ENCODE measurements around the gene SCUBE3.

GRCh38 chr6:35300848-35301247 lies 87.1 kb downstream of the SCUBE3 start:
- TF ChIP-seq CTCF (conservative IDR thresholded peaks at IDR 0.05; ENCODE audit: low read depth in 2 of 2), result no peak
- TF ChIP-seq POLR2AphosphoS5 (IDR thresholded peaks at IDR 0.05; ENCODE audit: low read depth), result no peak
- TF ChIP-seq EZH2 (IDR thresholded peaks at IDR 0.05; ENCODE audit: low read depth, unreplicated experiment), result no peak
- TF ChIP-seq CREB1 (CRISPR knock-in tag; IDR thresholded peaks at IDR 0.05; ENCODE audit: low read depth), result no peak
- TF ChIP-seq REST (IDR thresholded peaks at IDR 0.05; ENCODE audit: unreplicated experiment), result no peak
- no peak for TF ChIP-seq EZH2phosphoT487 (IDR thresholded peaks at IDR 0.05; ENCODE audit: unreplicated experiment)
- TF ChIP-seq ETS1 (IDR thresholded peaks at IDR 0.05), result no peak
- TF ChIP-seq JUNB (IDR thresholded peaks at IDR 0.05; ENCODE audit: unreplicated experiment), result no peak

All from GM23338 (cell line).